GM18511 (cell line): ENCODE data around the gene KICS2.

Experiments used
- ATAC-seq: cut with Tn5 transposase; IDR thresholded peaks from one replicate; pipeline ENCODE4 v1.9.1; 2021; ENCODE audit warnings: mild to moderate bottlenecking, moderate library complexity; ENCODE audit not compliant: unreplicated experiment

Gene KICS2

GRCh38 chr12:64175254-64175945 is 46.7 kb downstream of the KICS2 start:
- ATAC-seq: no peak

DNA sequence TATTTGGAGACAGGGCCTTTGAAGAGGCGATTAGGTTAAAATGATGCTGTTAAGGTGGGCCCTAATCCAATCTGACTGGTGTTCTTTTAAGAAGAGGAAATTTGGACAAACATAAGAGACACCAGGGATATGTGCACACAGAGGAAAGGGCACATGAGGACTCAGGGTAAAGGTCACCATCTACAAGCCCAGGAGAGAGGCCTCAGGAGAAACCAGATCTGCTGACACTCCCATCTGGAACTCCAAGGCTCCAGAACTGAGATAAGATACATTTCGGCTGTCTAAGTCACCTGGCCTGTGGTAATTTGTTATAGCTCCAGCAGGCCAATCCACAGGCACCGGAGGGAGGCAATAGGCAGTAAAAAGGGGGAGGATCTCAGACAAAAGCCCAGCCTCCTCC is 48.6 kb downstream of the KICS2 start:
- no peak for ATAC-seq
